ENCODE data around the gene ALKAL2.

The ALKAL2 gene

DNA sequence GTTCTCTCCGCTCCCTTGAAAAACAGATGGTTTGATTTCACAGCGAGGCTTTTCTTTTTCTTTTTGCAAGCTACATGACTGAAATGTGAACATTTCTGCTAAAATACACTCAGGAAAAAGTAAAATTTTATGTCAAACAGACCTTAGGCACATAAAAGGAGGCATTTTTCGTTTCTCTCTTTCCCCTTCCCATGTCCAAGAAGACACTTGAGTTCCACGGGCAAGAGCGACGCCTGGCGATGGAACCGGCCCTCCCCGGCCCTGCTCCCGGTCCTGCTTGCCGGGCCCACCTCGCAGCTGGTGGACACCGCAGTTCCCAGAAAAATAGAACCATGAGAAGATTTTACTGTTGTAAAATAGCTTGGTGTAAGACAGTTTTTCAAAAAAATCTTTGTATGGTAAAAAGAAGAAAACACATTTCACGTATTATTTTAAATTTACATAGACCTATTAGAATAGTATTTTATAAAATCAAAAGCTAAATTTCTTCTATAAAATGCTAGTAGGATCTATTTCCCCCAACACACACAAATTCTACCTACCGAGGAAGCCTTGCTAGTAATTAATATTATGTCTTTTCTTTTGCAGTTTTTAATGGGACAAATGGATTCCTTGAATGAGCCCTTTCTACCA lies 2.3 kb upstream of the ALKAL2 start:
- DNase-seq (ENCODE audit: low spot score): peak; percentile 66

DNA sequence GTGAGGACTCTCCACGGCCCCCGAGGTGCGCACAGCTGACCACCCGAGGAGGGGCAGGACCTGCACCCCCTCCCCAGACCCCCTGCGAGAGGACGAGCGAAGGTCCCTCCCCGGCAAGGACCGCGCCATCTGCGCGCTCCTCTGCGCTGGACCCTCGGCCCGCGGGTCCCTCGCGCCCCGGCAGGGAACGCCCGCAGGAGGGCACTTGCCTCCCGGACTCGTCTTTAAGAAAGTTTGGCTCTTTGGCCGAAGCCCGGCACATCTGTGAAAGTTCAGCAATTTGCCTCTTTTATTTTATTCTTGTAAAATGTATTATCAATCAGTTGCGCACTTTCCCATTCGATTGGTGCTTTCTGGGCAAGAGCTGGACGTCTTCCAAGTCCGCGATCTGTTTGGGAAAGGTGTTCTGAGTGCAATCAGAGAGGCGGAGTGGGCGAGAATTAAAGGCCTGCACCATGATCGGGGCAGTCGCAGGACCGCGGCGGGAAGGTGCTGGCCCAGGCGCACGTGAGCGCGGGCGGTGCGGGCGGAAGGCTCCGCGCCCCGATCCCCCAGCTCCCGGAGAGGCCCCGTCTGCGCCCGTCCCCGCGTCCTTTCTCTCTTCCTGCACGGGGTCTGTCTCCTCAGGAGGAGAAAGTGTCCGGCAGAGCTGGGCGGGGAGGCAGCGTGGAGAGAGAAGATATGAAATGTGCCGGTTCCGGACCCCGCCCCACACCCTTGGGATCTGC lies 1.6 kb upstream of the ALKAL2 start:
- DNase-seq (ENCODE audit: low spot score): no peak

DNA sequence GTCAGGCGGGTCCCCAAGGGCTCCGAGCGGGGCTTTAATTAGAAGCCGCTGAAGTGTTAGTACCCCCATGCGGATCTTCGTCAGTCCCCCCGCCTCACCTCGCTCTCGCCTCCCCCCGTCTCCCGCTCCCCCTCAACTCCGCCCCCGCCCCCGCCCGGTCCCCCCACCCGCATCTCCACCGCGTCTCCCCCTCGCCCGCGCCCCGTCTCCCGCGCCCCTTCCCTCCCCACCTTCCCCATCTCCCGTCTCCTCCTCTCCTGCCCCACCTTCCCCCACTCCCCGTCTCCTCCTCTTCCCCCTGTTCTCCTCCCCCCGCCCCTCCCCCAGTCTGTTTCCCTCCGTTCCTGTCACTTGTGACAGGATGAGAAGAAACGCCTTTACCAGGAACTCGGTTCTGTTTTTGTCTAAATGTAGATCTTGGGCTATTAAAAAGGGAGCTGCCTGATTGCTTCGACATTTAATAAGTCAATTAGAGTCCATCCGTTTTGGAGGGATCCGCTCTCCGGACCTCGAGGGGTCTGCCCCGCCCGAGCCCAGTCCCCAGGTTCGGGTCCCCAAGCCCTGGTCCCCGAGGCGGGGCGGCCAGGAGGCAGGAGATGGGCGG lies 969 bp upstream of the ALKAL2 start:
- DNase-seq (ENCODE audit: low spot score): no peak

DNA sequence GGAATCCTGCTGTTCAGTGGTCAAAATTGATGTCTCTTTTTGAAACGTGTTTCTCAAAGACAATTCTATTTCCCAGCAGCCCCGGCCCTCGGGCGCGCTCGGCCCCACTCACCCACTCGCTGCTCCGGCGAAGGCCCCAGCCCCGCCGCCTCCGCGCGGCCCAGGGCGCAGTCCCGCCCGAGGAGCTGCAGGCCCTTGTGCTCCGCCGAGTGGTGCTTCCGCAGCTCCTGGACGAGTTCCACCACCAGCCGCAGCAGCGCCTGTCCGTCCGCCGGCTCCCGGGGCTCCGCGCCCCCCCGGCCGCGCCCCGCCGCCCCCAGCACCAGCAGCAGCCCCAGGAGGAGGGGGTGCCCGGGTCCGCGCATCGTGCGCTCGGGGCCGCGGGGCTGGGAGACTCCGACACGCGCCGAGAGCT lies 413 bp downstream of the ALKAL2 start:
- DNase-seq (ENCODE audit: low spot score): no peak

DNA sequence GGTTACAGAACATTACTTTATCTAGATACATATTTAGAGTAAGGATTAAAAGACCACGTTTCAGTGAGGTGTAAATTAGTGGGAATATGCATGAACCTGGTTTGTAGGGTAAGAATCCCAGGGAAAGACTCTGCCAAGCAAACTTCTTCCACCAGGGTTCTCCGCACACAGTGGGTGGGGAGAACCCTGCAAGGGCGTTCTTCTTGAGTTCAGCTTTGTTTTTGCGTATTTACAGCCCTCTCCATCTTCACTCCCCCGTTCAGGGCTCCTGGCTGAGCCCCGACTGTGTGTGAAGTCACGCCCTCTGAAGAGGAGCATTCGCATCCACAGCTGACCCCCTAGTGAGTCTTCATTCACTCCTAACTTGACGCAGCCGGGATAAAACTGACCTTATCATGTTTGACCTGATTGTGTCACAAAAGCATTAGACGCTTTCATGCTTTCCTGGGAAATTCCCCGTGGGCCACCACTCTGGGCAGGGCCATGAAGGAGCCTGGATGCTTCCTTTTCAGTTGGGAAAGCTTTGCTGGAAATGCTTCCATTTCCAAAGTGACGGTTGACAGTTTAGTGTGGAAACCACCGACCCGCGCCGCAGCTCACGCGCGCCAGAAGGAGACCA lies 1.0 kb downstream of the ALKAL2 start:
- DNase-seq (ENCODE audit: low spot score): no peak

DNA sequence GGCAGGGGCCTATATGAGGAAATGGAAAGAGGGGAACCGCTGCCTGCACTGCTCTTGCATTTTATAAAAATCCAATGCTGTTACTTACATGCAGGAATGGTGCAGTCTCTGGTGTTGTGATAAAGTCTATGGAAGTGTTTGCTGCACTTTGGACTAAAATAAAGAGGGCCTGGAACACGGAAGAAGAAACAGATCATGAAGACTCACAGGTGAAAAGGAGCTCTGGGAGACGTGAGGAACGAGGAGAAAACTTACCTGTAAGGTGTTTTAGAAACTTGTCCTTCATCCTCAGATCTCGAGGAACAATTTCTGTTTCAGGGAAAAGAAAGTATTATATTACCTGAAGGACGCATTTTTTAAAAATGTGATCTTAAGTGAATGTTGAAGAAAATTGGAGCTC lies 1.9 kb downstream of the ALKAL2 start:
- no peak for DNase-seq (ENCODE audit: low spot score)

DNA sequence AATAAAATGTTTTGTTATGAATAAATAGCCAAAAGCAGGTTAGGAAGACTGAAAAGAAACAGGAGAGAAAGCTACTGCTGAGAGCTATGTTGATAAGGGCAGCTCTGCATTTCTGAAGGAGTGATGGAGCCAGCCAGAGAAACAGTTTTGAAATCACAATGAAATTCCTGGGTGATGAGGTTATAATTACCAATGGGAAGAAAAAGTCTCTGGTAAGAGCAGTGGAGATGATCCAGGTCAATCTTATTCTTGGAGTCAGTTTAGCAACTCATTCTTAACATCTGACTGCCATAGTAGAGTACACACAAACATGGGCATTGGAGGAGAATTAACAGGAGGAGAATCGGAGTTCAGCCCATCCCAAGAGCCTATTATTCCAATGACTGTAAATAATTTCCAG lies 2.4 kb downstream of the ALKAL2 start:
- DNase-seq (ENCODE audit: low spot score): no peak

DNA sequence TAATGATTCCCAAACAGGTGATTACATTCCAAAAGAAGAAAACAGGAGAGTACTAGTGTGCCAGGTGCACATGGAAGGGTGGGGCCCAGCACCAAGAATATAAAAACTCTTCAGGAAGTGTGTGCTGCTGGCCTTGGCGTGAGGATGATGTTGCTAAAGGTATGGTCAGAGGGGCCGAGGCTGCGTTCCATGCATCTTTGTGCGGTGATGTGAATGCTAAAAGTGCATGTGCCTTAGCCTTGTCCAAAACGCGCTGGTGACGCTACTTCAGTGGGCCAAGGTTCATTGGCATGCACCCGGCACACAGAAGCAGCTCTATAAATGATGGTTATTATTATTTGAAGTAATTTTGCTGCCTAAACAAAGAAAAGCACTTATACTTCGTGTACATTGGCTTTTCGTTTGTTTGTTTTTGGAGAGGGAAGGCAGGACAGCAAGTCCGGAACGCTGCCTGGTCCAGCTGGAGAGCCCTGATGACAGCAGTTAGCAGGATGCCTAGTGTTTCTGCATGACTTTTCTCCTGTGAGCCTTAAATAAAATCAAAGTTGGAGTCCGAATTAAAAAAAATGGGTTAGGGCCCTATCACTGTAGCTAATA lies 2.9 kb downstream of the ALKAL2 start:
- DNase-seq (ENCODE audit: low spot score): no peak

DNA sequence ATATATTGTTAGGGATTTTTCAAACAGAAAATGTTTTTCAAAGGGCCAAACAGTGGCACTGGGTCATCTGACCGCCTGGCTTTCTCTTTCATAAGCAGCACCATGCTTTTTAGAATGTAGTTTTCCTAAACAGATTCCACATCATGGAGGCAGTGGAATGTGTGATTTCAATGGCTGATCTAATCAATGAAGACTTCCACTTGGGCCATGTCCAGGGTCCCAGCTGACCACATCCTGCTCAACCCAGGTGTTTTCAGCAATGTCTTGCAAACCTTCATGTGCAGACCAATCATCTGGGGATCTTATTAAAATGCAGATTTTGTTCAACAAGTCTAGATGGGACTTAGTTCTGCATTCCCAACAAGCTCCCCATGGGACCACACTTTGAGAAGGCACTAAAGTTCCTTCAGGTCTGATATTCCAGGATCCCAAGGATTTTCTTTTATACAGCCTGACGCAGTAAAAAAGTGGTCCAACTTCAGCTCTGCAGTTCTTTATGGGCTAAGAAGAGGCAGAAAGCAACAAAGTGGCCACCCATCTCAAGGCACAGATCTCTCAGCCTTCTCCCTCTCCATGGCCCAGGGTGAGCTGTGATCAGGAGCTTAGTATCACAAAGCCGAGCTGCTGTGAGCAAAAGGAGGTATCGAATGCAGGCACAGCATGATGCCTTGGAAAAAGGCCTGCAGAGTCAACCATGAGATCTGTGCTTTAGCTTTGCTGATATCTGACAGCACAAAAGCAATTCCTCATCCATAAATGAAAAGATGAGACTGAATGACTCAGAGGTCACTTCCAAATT lies 3.7 kb downstream of the ALKAL2 start:
- no peak for DNase-seq (ENCODE audit: low spot score)

DNA sequence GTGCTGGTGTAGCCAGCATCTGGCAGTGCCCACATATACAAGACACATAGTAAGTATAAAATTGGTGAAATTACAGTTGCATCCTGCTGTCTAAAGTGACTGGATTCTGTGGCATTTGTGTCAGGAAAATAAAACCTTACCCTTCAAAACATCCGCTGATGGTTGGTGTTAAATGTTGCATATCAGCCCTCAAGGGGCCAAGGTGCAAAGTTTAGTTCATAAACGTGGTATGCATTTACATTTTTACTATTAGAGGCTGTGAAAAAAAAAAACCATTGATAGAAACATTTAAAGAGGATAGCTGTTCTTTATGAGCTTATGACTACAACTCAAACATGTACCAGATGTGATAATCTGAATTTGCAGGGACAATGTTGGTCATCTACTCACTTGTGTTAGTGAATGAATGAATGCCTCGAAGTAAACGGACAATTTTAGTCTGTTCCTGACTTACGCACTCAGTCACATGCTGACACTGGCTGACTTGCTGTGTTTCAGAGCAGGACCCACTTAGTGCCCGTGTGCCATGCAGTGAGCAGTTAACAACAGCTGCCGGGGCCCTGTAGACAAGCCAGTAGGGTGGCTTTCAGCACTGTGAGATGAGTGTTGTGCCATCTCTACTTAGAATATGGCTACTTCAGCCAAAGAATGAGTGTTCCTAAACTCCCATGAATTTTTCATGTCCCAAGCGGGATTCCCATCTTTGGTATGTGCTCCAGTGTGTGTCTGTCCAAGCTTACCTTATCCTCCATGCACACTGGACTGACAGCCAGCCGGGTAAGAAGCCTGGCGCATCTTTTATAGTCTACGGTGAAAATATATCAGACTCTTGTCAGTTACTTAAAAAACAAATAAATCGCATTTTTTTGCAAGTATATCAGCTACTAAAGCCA lies 5.3 kb downstream of the ALKAL2 start:
- no peak for DNase-seq (ENCODE audit: low spot score)

DNA sequence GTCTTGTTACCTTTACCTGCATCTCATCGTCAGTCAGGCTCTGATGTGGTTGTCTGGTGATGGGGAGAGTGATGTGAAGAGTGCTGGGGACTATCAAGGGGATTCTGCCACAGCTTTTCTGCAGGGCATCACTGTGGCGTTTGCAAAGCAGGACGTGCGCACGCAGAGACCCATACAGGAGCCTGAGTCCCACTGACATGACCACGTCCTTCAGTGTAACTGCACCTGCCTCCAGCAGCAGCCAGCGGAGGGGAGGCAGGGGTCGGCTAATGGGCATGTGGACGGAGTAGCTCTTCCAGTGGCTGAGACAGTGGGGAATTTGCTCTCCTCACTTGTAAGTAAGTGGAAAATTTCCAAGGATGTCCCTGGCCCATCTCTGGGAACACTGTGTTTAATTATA lies 6.5 kb downstream of the ALKAL2 start:
- no peak for DNase-seq (ENCODE audit: low spot score)

DNA sequence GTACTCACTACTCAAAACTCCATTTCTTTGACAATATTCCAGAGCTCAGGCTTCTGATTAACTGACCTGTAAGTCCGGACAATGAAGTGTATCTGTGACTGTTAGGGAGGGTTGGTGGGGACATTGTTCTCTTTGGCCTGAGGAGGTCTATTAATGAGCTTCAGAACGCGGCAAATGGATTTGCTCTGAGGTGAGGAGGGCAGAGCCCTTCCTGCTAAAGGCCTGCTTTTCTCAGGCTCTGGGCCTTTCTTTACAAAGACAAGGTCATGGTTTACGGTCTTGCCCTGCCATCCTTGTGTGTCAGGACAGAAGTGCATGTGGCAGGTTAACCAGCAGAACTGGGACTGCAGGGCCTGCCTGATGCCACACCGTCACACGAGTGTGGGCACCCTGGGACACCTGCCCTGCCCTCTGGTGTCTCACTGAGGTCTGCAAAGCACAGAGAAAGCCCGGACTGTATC lies 7.2 kb downstream of the ALKAL2 start:
- no peak for DNase-seq (ENCODE audit: low spot score)

DNA sequence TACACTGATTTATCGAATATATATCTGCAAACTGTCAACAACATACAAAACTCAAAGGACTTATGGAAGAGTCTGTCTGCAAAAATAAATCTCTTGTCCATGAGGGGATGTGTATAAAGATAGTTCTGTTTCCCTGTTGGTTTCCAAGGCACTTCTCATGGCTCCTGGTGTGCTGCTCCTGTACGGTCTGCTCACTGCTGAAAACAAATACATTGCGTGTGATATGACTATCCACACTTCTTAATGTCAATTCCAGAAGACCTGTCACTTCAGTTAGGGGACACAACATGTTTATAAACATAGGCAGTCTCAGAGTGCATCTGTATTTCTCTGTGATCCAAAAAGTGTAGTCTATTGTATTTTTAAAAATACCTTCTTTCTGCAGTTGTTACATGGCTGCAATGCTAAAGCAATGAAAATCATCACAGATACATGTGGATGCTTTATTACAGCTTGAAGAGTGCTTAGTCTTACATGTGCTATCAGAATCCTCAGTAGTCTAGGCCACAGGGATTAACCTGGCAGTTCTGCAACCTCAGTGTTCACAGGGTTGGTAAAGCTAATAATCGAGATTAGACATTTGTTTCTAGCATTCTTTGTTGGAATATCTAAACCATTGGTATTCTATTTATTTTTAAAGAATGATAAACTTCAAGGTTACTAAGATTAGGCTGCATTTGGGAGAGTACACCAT lies 7.8 kb downstream of the ALKAL2 start:
- DNase-seq (ENCODE audit: low spot score): no peak

DNA sequence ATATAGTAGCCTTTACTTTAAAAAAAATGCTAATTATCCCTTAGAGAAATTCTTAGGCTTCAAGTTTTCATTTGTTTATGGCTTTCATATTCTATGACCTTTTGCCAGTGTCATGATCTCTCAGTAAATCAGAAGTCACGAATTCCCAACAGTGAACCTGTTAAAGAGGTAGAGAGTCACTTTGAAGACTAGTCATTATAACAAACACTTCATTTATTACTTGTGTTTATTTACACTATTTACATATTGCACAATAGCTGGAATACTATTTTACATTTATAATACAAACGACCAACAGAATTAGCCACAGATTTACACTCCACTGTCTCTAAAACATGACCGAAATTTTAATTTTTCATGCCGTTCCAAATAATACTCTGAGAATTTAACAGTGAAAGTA lies 8.5 kb downstream of the ALKAL2 start:
- DNase-seq (ENCODE audit: low spot score): no peak

DNA sequence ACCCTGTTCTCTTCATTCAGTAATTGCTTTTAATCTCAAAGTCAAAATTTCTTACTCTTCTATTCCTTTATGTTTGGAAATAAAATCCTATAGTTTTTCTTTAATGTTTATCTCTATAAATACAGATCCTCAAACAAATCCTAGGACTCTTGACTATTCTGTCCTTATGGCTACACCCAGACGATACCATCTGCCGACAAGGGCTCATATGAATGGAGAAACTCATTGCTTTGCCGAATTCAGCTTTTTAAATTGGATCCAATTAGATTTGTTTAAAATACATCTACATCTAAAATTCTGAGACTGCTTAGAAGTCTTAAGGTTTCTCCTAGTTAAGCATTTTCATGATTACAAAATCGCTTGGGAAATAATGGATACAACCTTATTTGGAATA lies 9.0 kb downstream of the ALKAL2 start:
- no peak for DNase-seq (ENCODE audit: low spot score)

DNA sequence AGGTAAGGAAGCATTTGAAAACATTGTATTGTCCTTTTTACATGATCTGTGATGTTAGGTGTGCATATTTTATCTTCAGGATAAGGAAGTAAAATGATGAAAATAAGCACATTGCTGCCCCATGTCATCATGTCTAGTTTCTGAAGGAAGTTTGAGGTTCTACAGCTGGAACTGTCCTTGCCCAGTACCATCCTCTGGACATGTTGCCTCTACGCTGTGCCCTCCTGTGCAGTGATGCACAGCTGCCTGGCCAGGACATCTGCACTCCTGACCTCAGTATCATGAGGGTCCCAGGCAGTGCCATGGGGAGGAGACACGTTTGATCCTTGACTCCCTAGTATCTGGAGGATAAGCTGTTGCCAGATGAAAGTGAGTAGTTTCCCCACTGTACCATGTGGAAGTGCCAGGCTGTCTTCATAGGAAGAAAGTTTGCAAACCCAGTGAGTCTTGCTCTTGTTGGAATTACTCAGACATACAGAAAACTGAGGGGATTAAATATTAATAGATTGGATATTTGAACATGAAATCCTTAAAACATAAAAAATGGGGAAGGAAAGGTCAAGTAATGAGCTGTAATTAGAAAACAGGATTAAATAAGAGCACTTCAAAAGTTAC lies 9.5 kb downstream of the ALKAL2 start:
- no peak for DNase-seq (ENCODE audit: low spot score)

DNA sequence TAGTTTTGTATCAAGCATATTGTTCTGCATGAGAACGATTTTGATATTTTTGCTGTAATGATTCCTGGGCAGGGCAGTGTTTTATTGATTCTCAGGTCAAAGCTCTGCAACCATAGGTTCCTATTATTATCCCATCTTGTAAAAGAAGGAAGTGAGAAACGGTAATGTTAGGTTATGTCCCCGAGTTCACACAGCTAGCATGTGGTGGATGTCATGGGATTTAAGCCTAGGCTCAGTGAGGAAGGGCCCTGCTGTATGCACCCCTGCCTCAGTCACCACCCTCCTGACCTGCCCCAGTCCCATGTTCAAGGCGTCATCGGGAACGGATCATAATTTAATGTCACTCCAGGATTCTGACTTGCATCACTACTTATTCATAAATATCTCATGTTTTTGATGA lies 12.4 kb downstream of the ALKAL2 start:
- DNase-seq (ENCODE audit: low spot score): no peak

DNA sequence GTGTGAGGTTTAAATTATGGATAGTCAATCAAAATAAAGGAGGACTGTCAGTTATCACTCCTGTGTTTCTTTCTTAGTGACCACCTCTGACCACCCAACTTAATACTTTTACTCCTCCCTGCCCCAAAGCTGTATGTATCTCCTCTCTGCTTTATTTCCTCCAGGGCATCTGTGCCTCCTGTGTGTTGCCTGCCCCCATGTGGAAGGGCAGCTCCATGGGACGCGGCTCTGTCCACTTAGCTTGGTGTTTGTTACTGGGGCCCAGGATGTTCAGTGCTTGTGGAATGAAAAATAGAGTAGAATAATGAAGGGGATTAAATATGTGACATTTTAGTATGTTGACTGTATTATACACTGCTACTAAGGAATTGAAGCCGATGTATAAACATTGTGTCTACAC lies 13.4 kb downstream of the ALKAL2 start:
- no peak for DNase-seq (ENCODE audit: low spot score)

DNA sequence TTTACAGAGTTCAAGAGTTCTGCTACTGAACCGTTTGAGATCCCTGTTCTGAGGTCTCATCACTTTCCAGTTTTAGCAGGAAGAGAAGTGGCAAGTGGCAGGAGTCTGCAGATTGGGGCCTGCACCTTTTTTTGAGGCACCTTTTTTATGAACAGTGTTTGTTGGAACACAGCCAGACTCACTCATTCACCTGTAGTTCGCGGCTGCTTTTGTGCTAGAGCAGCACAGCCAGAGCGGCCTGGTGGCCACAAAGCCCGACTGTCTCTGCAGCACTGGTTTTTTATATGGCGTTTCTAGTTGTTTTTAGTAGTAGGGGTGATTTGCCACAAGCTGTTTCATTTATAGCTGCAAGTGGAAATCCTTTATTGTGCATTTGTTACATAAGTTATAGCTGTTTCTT lies 14.6 kb downstream of the ALKAL2 start:
- DNase-seq (ENCODE audit: low spot score): no peak

DNA sequence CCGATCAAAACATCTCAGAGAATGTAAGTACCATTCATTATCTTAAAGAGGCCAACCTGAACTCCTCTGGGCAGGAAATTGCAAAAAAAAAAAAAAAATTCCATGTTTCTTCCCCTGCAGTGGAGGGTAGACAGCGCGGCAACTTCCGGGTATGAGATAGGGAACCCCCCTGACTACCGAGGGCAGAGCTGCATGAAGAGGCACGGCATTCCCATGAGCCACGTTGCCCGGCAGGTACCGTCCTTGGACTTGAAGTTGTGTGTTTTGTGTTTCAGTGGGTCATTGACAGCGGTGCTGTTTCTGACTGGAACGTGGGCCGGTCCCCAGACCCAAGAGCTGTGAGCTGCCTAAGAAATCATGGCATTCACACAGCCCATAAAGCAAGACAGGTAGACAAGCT lies 16.0 kb downstream of the ALKAL2 start:
- DNase-seq (ENCODE audit: low spot score): no peak
